GM19025 (cell line): ENCODE results near the gene DNAJA3.

ENCODE experiments used
- ATAC-seq: cut with Tn5 transposase; IDR thresholded peaks from one replicate; pipeline ENCODE4 v1.9.1; 2021; ENCODE audit warnings: mild to moderate bottlenecking, low read depth, moderate library complexity; ENCODE audit not compliant: unreplicated experiment

Gene DNAJA3

DNA sequence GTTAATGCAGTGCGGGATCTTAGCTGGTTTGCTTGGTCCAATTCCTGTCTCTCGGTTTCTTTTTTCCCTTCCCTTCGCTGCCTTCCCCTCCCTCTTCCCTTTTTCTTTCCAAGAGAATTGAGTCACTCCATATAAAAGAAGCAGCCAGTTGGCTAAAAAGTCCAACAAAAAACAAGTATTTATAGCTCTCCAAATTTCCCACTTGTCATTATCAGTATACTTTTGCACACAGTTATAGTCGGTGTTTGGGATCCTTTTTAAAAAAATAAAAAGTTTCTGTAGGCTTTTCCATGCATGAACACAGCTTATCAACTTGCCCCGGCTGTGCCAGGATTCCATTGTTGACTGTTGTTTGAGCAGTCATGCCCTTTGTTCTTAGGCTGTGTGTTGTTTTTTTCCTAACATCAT is 75.4 kb downstream of the DNAJA3 start:
- ATAC-seq, result no peak

GRCh38 chr16:4505356-4506147 is 79.9 kb downstream of the DNAJA3 start:
- no peak for ATAC-seq
